Kidney glomerular epithelial cell (primary cell): ENCODE results near the gene FAM20C.
"Not testable (repeated sequence)": the region's sequence is repeated elsewhere in the genome, so short reads cannot be mapped to it uniquely, and the experiment has no call there.

Experiments used
- DNase-seq: peaks from one replicate; lab custom pipeline; 2025; lab: John Stamatoyannopoulos, UW

Gene FAM20C

GRCh38 chr7:228610-229009, 36.2 kb downstream of the FAM20C start:
- no peak for DNase-seq

GRCh38 chr7:229184-229964, 37.0 kb downstream of the FAM20C start:
- DNase-seq = no peak

- no peak for DNase-seq
These were observed 37.9 kb downstream of the FAM20C start for GRCh38 chr7:230274-230673.

- no peak for DNase-seq
These were observed 38.9 kb downstream of the FAM20C start for GRCh38 chr7:231030-231857.

- no peak for DNase-seq
These were observed 39.5 kb downstream of the FAM20C start for GRCh38 chr7:231858-232246.

- no peak for DNase-seq
These were observed 40.3 kb downstream of the FAM20C start for GRCh38 chr7:232410-233248.

GRCh38 chr7:233249-234035, 41.1 kb downstream of the FAM20C start:
- DNase-seq = no peak

GRCh38 chr7:234051-234707, 41.8 kb downstream of the FAM20C start:
- no peak for DNase-seq

GRCh38 chr7:234708-235553, 42.6 kb downstream of the FAM20C start:
- no peak for DNase-seq

GRCh38 chr7:235576-236395, 43.4 kb downstream of the FAM20C start:
- no peak for DNase-seq

GRCh38 chr7:236967-237366, 44.6 kb downstream of the FAM20C start:
- DNase-seq = no peak

GRCh38 chr7:237385-237784, 45.0 kb downstream of the FAM20C start:
- no peak for DNase-seq

- DNase-seq = no peak
These were observed 47.8 kb downstream of the FAM20C start for GRCh38 chr7:240146-240676.

- no peak for DNase-seq
These were observed 48.6 kb downstream of the FAM20C start for GRCh38 chr7:240887-241421.

GRCh38 chr7:241513-241912, 49.1 kb downstream of the FAM20C start:
- no peak for DNase-seq

GRCh38 chr7:242826-243579, 50.6 kb downstream of the FAM20C start:
- not testable (repeated sequence) for DNase-seq

GRCh38 chr7:243580-243978, 51.2 kb downstream of the FAM20C start:
- DNase-seq = not testable (repeated sequence)

GRCh38 chr7:244974-245373, 52.6 kb downstream of the FAM20C start:
- DNase-seq = no peak
